Stimulated activated CD8-positive, alpha-beta memory T cell treated with anti-CD3 and anti-CD28 coated beads, Interleukin-12 subunit alpha, Interleukin-12 subunit beta, amount 100 ng/mL, for 1 hour (primary cell): Measurements from ENCODE around the gene XKRX.

Experiments
- DNase-seq: peaks from one replicate; pipeline ENCODE4 v3.0.0-alpha.2; 2020; ENCODE audit warnings: low read depth

XKRX gene

GRCh38 chrX:100895365-100896075 is 33.2 kb downstream of the XKRX start:
- DNase-seq, result no peak

GRCh38 chrX:100883654-100884053 is 45.1 kb downstream of the XKRX start:
- DNase-seq, result no peak

GRCh38 chrX:100880368-100880767 is 48.3 kb downstream of the XKRX start:
- DNase-seq, result no peak

- DNase-seq, result no peak
These were observed 54.4 kb downstream of the XKRX start, which contains the start of gene NOX1 for GRCh38 chrX:100874325-100874724. NOX1 (minus strand) TSS chrX:100874359; CDS start chrX:100874139, 220 bp downstream.

GRCh38 chrX:100871594-100872560 is 56.8 kb downstream of the XKRX start:
- no peak for DNase-seq

GRCh38 chrX:100870527-100870926 is 58.2 kb downstream of the XKRX start:
- no peak for DNase-seq

GRCh38 chrX:100868273-100868672 is 60.4 kb downstream of the XKRX start:
- DNase-seq, result no peak

- DNase-seq, result no peak
These were observed 63.9 kb downstream of the XKRX start for GRCh38 chrX:100864657-100865391.
